Panc1 (cell line): ENCODE data around the gene SCRN2. TPM values are rescaled to one million over a fixed set of nuclear protein-coding genes. Genes with fewer than 3 reads are reported as not detected.

Experiments used
- ATAC-seq: fragments of 200-7000 bp; cut with Tn5 transposase; 2 replicates; pipeline ENCODE4 v1.9.1; 2020; ENCODE audit warnings: mild to moderate bottlenecking, moderate library complexity
- BruUV-seq: library from RNA; stranded (reverse); fragments of 400-500 nt; replicated peaks from 2 replicates; lab custom pipeline; 2021; lab: Mats Ljungman, UMichigan
- CTCF ChIA-PET: fragments of 300-600 bp; sonication (Branson Sonifier 250); formaldehyde crosslinking; loops from one replicate; lab custom pipeline; 2022; ENCODE audit warnings: antibody characterized with exemption; lab: Charles Lee
- POLR2A ChIA-PET: fragments of 300-600 bp; sonication (Branson Sonifier 250); formaldehyde crosslinking; loops from one replicate; lab custom pipeline; 2022; ENCODE audit warnings: antibody characterized with exemption; lab: Charles Lee
- DNase-seq: peaks from one replicate; pipeline ENCODE4 v3.0.0-alpha.2; 2010; ENCODE audit warnings: low read depth, low spot score
- H3K27ac ChIP-seq: 2 replicates; pipeline ENCODE4 v1.5.1; 2011; ENCODE audit warnings: mild to moderate bottlenecking, low read length, inconsistent platforms
- H3K27me3 ChIP-seq: fragments of 200-500 bp; sonication (Bioruptor generic); 2 replicates; pipeline ENCODE4 v1.6.0; 2014; ENCODE audit warnings: low read length, inconsistent platforms; ENCODE audit not compliant: control insufficient read depth, insufficient read depth
- H3K36me3 ChIP-seq: fragments of 200-500 bp; sonication (Bioruptor generic); 2 replicates; pipeline ENCODE4 v1.5.1; 2014; ENCODE audit warnings: inconsistent platforms, mild to moderate bottlenecking, low read length, moderate library complexity; ENCODE audit not compliant: control insufficient read depth, insufficient read depth
- H3K4me1 ChIP-seq: 2 replicates; pipeline ENCODE4 v1.5.1; 2011; ENCODE audit warnings: inconsistent platforms, mild to moderate bottlenecking, low read length, moderate library complexity; ENCODE audit not compliant: control insufficient read depth, insufficient read depth
- H3K4me3 ChIP-seq, 2 experiments: 2 replicates each; pipeline ENCODE4 v1.5.1; 2011 to 2012; ENCODE audit warnings: low read depth in 2 of 2, low read length in 2 of 2, mild to moderate bottlenecking in 2 of 2, inconsistent platforms in 1 of 2, moderate library complexity in 1 of 2
- H3K9me3 ChIP-seq: fragments of 200-500 bp; sonication (Bioruptor generic); 2 replicates; pipeline ENCODE4 v1.5.1; 2014; ENCODE audit warnings: low read depth, mild to moderate bottlenecking, inconsistent platforms, low read length, moderate library complexity; ENCODE audit not compliant: control insufficient read depth, insufficient read depth
- POLR2AphosphoS5 ChIP-seq: IDR thresholded peaks from 2 replicates; pipeline ENCODE4 v1.6.1; 2012; ENCODE audit warnings: mild to moderate bottlenecking, low read depth, low read length, moderate library complexity
- SIN3A ChIP-seq: IDR thresholded peaks from 2 replicates; pipeline ENCODE4 v1.6.1; 2012; ENCODE audit warnings: low read depth, mild to moderate bottlenecking, low read length, moderate library complexity, borderline replicate concordance; ENCODE audit not compliant: insufficient read depth
- TCF7L2 ChIP-seq: IDR thresholded peaks from 2 replicates; pipeline ENCODE4 v1.6.1; 2011; ENCODE audit warnings: mild to moderate bottlenecking, low read depth, low read length, inconsistent platforms
- in situ Hi-C: cut with HindIII; loops from 2 replicates; pipeline ENCODE4 v1.10.0; 2016; ENCODE audit warnings: low sequenced_read_pairs, low pct_unique_long_range_greater_than_20kb
- intact Hi-C: fragments of 100-400 bp; cut with micrococcal nuclease; formaldehyde crosslinking; loops from one replicate; pipeline ENCODE4 v1.10.0; 2022; ENCODE audit not compliant: unreplicated experiment
- total RNA-seq: library from RNA; stranded (reverse); gene quantifications from one replicate; pipeline ENCODE4 v1.2.1, GENCODE V29; 2021; ENCODE audit not compliant: unreplicated experiment
- TF ChIP-seq, protein P1 (sequence below): fragments of 450-650 bp; IDR thresholded peaks from 2 replicates; pipeline ENCODE4 v1.5.1; 2017; ENCODE audit warnings: mild to moderate bottlenecking
- TF ChIP-seq, protein P2 (sequence below), 2 experiments: IDR thresholded peaks; 2 replicates each; pipeline ENCODE4 v1.6.1; 2011 to 2012; ENCODE audit warnings: low read depth in 2 of 2, control low read depth in 1 of 2, low read length in 1 of 2, mild to moderate bottlenecking in 1 of 2, moderate library complexity in 1 of 2; ENCODE audit not compliant: insufficient read depth in 1 of 2

SCRN2 gene
- total RNA-seq, 1 experiment from 2014 or later: 34.9 TPM

- intact Hi-C loops: loop anchor here (5.0 kb wide), 1 partner anchor 105 kb away; no protein-coding TSS in a partner anchor
- H3K4me3 ChIP-seq: no peak overlapping the region
- H3K27ac ChIP-seq: no peak overlapping the region
- in situ Hi-C loops: no loop called here
- ATAC-seq (peak; percentile 28), DNase-seq (no peak)
- no peaks in the 10 kb centered on the region for H3K9me3 ChIP-seq
- BruUV-seq: no TSS peak
- ChIA-PET CTCF (interaction anchor here (0.6 to 1.2 kb wide), 7 partner anchors 13 to 121 kb away, joined by 3 to 17 read pairs (median 3); no protein-coding TSS in a partner anchor), POLR2A (no interaction called here)
- H3K4me1 ChIP-seq: no peaks in the 10 kb centered on the region
- no peaks in the 10 kb centered on the region for H3K27me3 ChIP-seq
- no peak for TF ChIP-seq TCF7L2
- TF ChIP-seq, protein P1, sequence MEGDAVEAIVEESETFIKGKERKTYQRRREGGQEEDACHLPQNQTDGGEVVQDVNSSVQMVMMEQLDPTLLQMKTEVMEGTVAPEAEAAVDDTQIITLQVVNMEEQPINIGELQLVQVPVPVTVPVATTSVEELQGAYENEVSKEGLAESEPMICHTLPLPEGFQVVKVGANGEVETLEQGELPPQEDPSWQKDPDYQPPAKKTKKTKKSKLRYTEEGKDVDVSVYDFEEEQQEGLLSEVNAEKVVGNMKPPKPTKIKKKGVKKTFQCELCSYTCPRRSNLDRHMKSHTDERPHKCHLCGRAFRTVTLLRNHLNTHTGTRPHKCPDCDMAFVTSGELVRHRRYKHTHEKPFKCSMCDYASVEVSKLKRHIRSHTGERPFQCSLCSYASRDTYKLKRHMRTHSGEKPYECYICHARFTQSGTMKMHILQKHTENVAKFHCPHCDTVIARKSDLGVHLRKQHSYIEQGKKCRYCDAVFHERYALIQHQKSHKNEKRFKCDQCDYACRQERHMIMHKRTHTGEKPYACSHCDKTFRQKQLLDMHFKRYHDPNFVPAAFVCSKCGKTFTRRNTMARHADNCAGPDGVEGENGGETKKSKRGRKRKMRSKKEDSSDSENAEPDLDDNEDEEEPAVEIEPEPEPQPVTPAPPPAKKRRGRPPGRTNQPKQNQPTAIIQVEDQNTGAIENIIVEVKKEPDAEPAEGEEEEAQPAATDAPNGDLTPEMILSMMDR: no peak
- no peak for TF ChIP-seq POLR2AphosphoS5
- TF ChIP-seq SIN3A: no peak
- TF ChIP-seq, protein P2, sequence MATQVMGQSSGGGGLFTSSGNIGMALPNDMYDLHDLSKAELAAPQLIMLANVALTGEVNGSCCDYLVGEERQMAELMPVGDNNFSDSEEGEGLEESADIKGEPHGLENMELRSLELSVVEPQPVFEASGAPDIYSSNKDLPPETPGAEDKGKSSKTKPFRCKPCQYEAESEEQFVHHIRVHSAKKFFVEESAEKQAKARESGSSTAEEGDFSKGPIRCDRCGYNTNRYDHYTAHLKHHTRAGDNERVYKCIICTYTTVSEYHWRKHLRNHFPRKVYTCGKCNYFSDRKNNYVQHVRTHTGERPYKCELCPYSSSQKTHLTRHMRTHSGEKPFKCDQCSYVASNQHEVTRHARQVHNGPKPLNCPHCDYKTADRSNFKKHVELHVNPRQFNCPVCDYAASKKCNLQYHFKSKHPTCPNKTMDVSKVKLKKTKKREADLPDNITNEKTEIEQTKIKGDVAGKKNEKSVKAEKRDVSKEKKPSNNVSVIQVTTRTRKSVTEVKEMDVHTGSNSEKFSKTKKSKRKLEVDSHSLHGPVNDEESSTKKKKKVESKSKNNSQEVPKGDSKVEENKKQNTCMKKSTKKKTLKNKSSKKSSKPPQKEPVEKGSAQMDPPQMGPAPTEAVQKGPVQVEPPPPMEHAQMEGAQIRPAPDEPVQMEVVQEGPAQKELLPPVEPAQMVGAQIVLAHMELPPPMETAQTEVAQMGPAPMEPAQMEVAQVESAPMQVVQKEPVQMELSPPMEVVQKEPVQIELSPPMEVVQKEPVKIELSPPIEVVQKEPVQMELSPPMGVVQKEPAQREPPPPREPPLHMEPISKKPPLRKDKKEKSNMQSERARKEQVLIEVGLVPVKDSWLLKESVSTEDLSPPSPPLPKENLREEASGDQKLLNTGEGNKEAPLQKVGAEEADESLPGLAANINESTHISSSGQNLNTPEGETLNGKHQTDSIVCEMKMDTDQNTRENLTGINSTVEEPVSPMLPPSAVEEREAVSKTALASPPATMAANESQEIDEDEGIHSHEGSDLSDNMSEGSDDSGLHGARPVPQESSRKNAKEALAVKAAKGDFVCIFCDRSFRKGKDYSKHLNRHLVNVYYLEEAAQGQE (IDR thresholded peaks at IDR 0.05; ENCODE audit: insufficient read depth in 1 of 2, low read depth in 2 of 2, low read length in 1 of 2): no peak
- no peaks in the 10 kb centered on the region for H3K36me3 ChIP-seq
Observed at GRCh38 chr17:47801906-47802305, 39.2 kb downstream of the SCRN2 start.

DNA sequence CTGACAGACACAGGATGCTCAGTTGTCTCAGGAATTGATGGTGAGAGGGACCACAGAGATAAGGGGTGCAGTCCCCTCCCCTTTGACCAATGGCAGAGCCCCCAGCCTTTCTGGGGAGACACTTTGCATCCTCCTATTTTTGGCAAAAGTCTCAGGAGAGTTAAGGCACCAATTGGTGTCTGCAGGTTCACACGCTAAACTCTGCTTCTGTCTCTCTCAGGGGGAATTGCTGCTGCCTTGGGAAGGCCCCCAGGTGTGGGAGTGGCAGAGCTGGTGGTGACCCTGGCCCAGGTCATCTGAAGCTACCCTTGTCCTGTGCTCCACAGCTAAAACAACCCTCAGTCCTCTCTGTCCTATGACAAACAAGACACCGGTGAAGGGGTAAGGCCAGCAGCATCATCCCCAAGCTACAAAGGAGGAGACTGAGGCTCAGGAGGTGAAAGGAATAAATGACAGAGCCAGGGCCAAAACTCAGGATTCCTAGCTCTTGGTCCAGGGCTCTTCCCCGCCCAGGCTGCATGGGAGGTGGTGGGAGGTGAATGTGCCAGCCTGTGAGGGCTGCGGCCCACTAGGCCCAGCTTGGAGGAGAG, 39.8 kb downstream of the SCRN2 start:
- no peaks in the 10 kb centered on the region for H3K36me3 ChIP-seq
- ATAC-seq: no peak
- TF ChIP-seq POLR2AphosphoS5 (no peak), TCF7L2 (no peak), SIN3A (no peak)
- TF ChIP-seq, protein P1: no peak
- TF ChIP-seq, protein P2 (IDR thresholded peaks at IDR 0.05; ENCODE audit: insufficient read depth in 1 of 2, low read depth in 2 of 2, low read length in 1 of 2): no peak
- in situ Hi-C loops (no loop called here), intact Hi-C loops (loop anchor here (5.0 kb wide), 1 partner anchor 104 kb away; no protein-coding TSS in a partner anchor)
- H3K9me3 ChIP-seq: no peaks in the 10 kb centered on the region
- no peak for DNase-seq
- POLR2A ChIA-PET: no interaction called here
- no peak overlapping the region for H3K27ac ChIP-seq
- CTCF ChIA-PET: interaction anchor here (0.6 to 1.2 kb wide), 6 partner anchors 14 to 120 kb away, joined by 3 to 17 read pairs (median 4); no protein-coding TSS in a partner anchor
- no peaks in the 10 kb centered on the region for H3K4me1 ChIP-seq
- H3K27me3 ChIP-seq: no peaks in the 10 kb centered on the region
- no TSS peak for BruUV-seq
- H3K4me3 ChIP-seq: no peak overlapping the region
